HEK293T (cell line): ENCODE measurements around the gene MYNN.

Experiments used
- ELF4 ChIP-seq: fragments of 450-650 bp; IDR thresholded peaks from 2 replicates; pipeline ENCODE4 v1.6.1; 2017; ENCODE audit warnings: antibody characterized with exemption
- LEF1 ChIP-seq: fragments of 450-650 bp; IDR thresholded peaks from 2 replicates; pipeline ENCODE4 v1.6.1; 2017; ENCODE audit warnings: mild to moderate bottlenecking, borderline replicate concordance
- NFRKB ChIP-seq: fragments of 450-650 bp; IDR thresholded peaks from 2 replicates; pipeline ENCODE4 v1.6.1; 2016; ENCODE audit warnings: mild to moderate bottlenecking, moderate library complexity
- SP1 ChIP-seq: fragments of 450-650 bp; IDR thresholded peaks from 2 replicates; pipeline ENCODE4 v1.6.1; 2017
- SUZ12 ChIP-seq: fragments of 450-650 bp; IDR thresholded peaks from 2 replicates; pipeline ENCODE4 v1.6.1; 2016; ENCODE audit warnings: mild to moderate bottlenecking
- TARDBP ChIP-seq: fragments of 450-650 bp; IDR thresholded peaks from 2 replicates; pipeline ENCODE4 v1.6.1; 2016
- ZNF384 ChIP-seq: fragments of 450-650 bp; IDR thresholded peaks from 2 replicates; pipeline ENCODE4 v1.6.1; 2016
- TF ChIP-seq, protein P1 (sequence below): fragments of 450-650 bp; IDR thresholded peaks from 2 replicates; pipeline ENCODE4 v1.6.1; 2016

- TF ChIP-seq SUZ12 (no peak), SP1 (no peak), NFRKB (no peak), ZNF384 (no peak), ELF4 (no peak), LEF1 (no peak), TARDBP (no peak)
- TF ChIP-seq, protein P1, sequence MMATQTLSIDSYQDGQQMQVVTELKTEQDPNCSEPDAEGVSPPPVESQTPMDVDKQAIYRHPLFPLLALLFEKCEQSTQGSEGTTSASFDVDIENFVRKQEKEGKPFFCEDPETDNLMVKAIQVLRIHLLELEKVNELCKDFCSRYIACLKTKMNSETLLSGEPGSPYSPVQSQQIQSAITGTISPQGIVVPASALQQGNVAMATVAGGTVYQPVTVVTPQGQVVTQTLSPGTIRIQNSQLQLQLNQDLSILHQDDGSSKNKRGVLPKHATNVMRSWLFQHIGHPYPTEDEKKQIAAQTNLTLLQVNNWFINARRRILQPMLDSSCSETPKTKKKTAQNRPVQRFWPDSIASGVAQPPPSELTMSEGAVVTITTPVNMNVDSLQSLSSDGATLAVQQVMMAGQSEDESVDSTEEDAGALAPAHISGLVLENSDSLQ: no peak
These were observed 31.5 kb downstream of the MYNN start for GRCh38 chr3:169804681-169805080.
